ENCODE data around the gene SPINT2.
"Not testable (repeated sequence)": the region's sequence is repeated elsewhere in the genome, so short reads cannot be mapped to it uniquely, and the experiment has no call there.

Gene SPINT2

DNA sequence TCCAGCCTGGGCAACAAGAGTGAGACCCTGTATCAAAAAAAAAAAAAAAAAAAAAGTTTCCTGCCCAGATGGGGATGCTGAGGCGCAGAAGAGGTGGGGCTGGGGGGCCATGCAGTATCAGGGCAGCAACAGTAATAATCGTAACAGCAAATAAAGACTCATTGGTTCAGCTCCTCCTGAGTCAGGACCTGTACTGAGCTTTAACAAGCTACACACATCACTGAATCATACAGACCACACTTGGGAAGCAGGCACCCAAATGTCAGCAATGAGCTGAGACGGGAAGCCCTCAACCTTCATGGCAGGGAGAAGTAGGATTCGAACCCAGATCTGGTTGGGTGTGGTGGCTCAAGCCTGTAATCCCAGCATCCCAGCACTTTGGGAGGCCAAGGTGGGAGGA is 29.8 kb upstream of the SPINT2 start:
- DNase-seq (ENCODE audit: low read depth in 2 of 3, low spot score in 2 of 3) = no peak

DNA sequence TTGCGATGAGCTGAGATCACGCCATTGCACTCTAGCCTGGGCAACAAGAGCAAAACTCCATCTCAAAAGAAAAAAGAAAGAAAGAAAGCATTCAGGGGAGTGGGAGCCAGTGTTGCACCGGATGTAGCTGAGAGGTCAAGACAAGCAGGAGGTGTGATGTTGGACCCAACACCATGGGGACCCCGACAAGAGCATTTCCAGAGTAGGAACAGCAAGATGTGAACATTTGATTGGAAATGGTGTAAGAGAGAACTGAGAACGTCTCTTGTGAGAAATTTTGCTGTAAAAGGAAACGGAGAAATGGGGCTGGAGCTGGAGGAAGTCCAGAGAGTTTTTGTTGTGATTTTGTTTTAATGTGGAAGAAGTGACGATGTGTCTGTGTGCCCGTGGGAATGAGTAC is 24.6 kb upstream of the SPINT2 start:
- DNase-seq (ENCODE audit: low read depth in 2 of 3, low spot score in 2 of 3) = no peak

- no peak for DNase-seq (ENCODE audit: low read depth in 2 of 3, low spot score in 2 of 3)
Measured at GRCh38 chr19:38243279-38243673, 21.1 kb upstream of the SPINT2 start.

DNA sequence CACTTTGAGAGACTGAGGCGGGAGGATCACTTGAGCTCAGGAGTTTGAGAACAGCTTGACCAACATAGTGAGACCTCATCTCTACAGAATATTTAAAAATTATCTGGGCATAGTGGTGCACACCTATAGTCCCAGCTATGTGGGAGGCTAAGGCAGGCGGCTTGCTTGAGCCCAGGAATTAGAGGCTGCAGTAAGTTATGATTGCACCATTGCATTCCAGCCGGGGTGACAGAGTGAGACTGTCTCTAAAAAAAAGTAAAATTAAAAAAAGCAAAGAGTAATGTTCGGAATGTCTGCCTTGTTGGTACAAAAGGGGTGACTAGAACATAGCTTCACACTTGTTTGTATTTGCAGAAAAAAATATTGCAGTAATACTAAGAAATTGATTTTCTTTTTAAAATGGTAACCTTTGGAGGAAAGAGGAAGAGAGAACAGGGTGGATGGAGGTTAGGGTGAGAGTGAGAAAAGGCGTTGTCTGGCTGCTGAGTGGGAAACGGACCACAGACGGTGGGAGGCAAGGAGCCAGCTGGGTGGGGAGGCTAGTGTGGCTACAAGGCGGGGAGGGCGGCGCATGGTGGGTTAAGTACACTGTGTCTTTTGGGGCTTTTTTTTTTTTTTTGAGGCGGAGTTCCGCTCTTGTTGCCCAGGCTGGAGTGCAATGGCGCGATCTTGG is 18.4 kb upstream of the SPINT2 start:
- no peak for DNase-seq (ENCODE audit: low read depth in 2 of 3, low spot score in 2 of 3)

DNA sequence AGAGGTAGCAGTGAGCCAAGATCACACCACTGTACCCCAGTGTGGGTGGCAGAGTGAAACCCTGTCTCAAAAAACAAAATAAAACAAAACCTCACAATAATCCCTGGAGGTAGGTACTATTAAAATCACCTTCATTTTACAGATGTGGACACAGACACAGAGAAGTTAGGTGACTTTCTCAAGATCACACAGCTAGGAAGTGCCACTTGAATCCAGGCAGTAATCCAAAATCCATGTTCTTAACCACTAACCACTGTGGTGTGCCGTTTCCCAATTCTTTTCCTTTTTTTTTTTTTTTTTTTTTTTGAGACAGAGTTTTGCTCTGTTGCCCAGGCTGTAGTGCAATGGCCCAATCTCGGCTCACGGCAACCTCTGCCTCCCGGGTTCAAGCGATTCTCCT is 17.2 kb upstream of the SPINT2 start:
- no peak for DNase-seq (ENCODE audit: low read depth in 2 of 3, low spot score in 2 of 3)

DNA sequence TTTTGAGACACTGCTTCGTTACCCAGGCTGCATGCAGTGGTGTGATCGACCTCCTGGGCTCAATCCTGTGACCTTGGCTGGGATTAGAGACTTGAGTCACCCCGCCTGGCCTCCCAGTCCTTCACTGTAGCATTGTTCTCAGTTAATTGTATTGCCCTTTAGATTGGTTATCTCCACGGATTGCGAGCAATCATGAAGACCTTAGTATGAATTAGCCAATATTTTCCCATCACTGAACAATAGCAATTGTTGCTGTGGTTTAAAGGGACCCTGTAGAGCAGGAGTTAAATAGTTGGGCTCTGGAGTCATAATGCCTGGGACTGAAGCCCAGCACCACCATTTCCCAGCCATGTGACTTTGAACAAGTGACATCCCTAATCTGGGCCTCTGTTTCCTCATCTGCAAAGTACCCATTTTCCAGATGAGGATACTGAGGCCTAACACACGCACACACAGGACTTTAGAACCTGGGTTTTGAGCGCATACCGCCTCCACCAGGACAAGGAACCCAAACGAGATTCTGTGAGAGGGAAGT is 16.6 kb upstream of the SPINT2 start:
- no peak for DNase-seq (ENCODE audit: low read depth in 2 of 3, low spot score in 2 of 3)

DNA sequence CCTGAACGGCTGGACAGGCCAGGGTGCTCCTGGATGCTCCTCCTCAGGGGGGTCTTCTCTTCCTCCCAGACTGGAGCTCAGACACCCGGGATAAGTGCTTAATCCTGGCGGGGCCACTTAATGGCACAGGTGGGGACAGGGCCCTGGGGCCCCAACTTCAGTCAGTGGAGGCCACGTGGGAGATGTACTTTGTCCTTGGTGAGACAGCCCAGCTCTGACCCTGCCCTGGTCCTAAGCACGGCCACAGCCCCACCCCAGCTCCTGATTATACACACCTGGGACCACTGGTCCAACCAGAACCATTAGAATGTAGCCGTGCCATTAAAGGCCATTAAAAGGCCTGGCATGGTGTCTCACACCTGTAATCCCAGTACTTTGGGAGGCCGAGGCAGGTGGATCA is 16.0 kb upstream of the SPINT2 start:
- no peak for DNase-seq (ENCODE audit: low read depth in 2 of 3, low spot score in 2 of 3)

GRCh38 chr19:38250428-38250820 is 13.9 kb upstream of the SPINT2 start:
- no peak for DNase-seq (ENCODE audit: low read depth in 2 of 3, low spot score in 2 of 3)

GRCh38 chr19:38250821-38251563 is 13.4 kb upstream of the SPINT2 start:
- DNase-seq (ENCODE audit: low read depth in 2 of 3, low spot score in 2 of 3) = no peak

- no peak for DNase-seq (ENCODE audit: low read depth in 2 of 3, low spot score in 2 of 3)
Measured at GRCh38 chr19:38251564-38252051, 12.8 kb upstream of the SPINT2 start.

- DNase-seq (ENCODE audit: low read depth in 2 of 3, low spot score in 2 of 3) = no peak
Measured at GRCh38 chr19:38252385-38252784, 12.0 kb upstream of the SPINT2 start.

- DNase-seq (ENCODE audit: low read depth in 2 of 3, low spot score in 2 of 3) = no peak
Measured at GRCh38 chr19:38252941-38253691, 11.3 kb upstream of the SPINT2 start.

GRCh38 chr19:38253788-38254187 is 10.6 kb upstream of the SPINT2 start:
- no peak for DNase-seq (ENCODE audit: low read depth in 2 of 3, low spot score in 2 of 3)

DNA sequence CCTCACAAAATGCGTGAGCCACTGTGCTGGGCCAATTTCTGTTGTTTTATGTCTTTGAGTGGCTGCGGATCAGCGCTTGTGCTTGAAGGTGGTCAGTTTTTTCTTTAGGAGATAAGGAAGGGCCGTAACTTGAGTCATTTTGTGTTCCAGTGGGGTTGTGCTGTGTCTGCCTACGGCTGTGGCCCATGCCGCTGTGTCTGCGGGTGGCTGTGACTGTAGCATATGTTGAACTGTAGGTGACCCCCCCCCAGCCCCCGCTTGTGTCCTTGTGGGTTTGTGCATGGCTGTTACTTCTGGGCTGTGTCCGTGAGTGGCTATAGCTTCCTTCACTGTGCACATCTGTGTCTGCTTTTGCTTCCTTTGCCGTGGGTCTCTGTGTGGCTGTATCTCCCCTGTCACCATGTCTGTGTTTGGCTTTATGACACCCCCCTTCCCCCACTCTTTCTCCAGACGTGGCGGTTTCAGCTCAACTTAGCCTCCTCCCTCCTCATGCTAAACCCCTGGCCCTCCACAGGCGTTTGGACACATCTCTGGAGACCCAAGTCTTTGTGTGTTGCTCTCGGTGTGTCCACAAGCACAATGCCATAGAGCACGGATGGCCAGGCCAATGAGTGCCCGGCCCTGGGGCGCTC is 8.9 kb upstream of the SPINT2 start:
- no peak for DNase-seq (ENCODE audit: low read depth in 2 of 3, low spot score in 2 of 3)

DNA sequence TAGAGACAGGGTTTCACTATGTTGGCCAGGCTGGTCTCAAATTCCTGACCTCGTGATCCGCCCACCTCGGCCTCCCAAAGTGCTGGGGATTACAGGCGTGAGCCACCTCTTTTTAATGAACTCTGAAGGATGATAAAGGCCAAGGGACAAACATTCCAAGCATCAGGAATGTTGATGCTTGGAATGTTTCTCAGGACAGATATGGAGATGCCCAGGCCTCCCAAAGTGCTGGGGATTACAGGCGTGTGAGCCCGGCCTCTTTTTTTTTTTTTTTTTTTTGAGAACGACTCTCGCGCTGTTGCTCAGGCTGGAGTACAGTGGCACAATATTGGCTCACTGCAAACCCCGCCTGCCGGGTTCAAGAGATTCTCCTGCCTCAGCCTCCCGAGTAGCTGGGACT is 2.4 kb upstream of the SPINT2 start:
- not testable (repeated sequence) for DNase-seq (ENCODE audit: low read depth in 2 of 3, low spot score in 2 of 3)

GRCh38 chr19:38262585-38263268 is 1.6 kb upstream of the SPINT2 start:
- DNase-seq (ENCODE audit: low read depth in 2 of 3, low spot score in 2 of 3) = no peak

- DNase-seq (ENCODE audit: low read depth in 2 of 3, low spot score in 2 of 3) = peak; percentile 32 to 57 (median 46)
Measured at GRCh38 chr19:38263689-38264485, 486 bp upstream of the SPINT2 start.

DNA sequence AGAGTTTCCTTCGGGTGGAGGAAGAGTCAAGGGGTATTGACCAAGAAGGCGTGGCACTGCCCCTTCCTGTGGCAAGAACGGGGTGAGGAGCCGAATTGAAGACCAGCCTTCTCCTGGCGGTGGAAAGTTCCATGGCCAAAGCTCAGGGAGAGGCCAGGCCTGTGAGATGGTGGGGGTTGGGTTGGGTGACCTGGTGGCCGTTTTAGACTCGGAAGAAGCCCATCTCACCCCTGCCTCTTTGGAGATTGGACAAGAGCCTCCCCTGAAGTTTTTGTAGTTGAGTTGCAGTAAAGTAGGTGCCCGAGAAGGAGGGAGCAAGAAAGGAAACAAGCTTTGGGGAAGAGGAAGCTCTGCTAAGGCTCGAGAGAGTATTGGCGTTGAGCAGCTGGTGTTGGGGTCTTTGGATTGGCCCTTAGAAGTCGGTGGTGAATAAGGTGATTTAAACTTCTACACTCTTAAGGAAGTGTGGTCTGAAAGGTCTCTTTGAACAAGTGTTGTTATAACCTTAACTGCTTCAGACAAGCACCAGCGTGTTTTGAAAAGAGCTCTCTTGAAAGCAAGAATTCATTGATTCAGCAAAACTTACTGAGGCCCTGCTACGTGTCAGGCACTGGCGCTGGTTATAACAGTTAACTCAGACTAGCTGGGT is 964 bp downstream of the SPINT2 start:
- DNase-seq (ENCODE audit: low read depth in 2 of 3, low spot score in 2 of 3) = no peak

DNA sequence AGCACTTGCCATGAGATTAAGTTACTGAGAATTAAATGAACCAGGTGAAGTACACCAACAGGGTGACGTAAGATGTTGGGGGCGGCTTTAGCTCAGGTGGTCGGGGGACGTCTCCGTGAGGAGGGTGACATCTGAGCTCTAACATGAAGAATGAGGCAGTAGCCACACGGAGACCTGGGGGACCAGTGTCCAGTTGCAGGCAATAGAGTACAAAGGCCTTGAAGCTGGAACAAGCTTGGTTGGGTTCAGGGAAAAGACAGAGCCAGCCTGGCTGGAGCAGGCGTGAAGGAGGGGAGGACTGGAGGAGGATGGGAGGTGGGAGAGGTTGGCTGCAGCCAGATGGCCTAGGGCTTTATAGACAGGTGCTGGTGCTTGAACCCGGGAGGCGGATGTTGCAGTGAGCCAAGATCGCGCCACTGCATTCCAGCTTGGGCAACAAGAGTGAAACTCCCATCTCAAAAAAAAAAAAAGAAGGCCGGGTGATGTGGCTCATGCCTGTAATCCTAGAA is 1.6 kb downstream of the SPINT2 start:
- no peak for DNase-seq (ENCODE audit: low read depth in 2 of 3, low spot score in 2 of 3)
